Panc1 (cell line): ENCODE results near the gene CA10. TPM values are rescaled to one million over a fixed set of nuclear protein-coding genes. Genes with fewer than 3 reads are reported as not detected.

Experiments used
- ATAC-seq: fragments of 200-7000 bp; cut with Tn5 transposase; 2 replicates; pipeline ENCODE4 v1.9.1; 2020; ENCODE audit warnings: mild to moderate bottlenecking, moderate library complexity
- BruUV-seq: library from RNA; stranded (reverse); fragments of 400-500 nt; replicated peaks from 2 replicates; lab custom pipeline; 2021; lab: Mats Ljungman, UMichigan
- CTCF ChIA-PET: fragments of 300-600 bp; sonication (Branson Sonifier 250); formaldehyde crosslinking; loops from one replicate; lab custom pipeline; 2022; ENCODE audit warnings: antibody characterized with exemption; lab: Charles Lee
- POLR2A ChIA-PET: fragments of 300-600 bp; sonication (Branson Sonifier 250); formaldehyde crosslinking; loops from one replicate; lab custom pipeline; 2022; ENCODE audit warnings: antibody characterized with exemption; lab: Charles Lee
- DNase-seq: peaks from one replicate; pipeline ENCODE4 v3.0.0-alpha.2; 2010; ENCODE audit warnings: low read depth, low spot score
- H3K27ac ChIP-seq: 2 replicates; pipeline ENCODE4 v1.5.1; 2011; ENCODE audit warnings: mild to moderate bottlenecking, low read length, inconsistent platforms
- H3K27me3 ChIP-seq: fragments of 200-500 bp; sonication (Bioruptor generic); 2 replicates; pipeline ENCODE4 v1.6.0; 2014; ENCODE audit warnings: low read length, inconsistent platforms; ENCODE audit not compliant: control insufficient read depth, insufficient read depth
- H3K36me3 ChIP-seq: fragments of 200-500 bp; sonication (Bioruptor generic); 2 replicates; pipeline ENCODE4 v1.5.1; 2014; ENCODE audit warnings: inconsistent platforms, mild to moderate bottlenecking, low read length, moderate library complexity; ENCODE audit not compliant: control insufficient read depth, insufficient read depth
- H3K4me1 ChIP-seq: 2 replicates; pipeline ENCODE4 v1.5.1; 2011; ENCODE audit warnings: inconsistent platforms, mild to moderate bottlenecking, low read length, moderate library complexity; ENCODE audit not compliant: control insufficient read depth, insufficient read depth
- H3K4me3 ChIP-seq, 2 experiments: 2 replicates each; pipeline ENCODE4 v1.5.1; 2011 to 2012; ENCODE audit warnings: low read depth in 2 of 2, low read length in 2 of 2, mild to moderate bottlenecking in 2 of 2, inconsistent platforms in 1 of 2, moderate library complexity in 1 of 2
- H3K9me3 ChIP-seq: fragments of 200-500 bp; sonication (Bioruptor generic); 2 replicates; pipeline ENCODE4 v1.5.1; 2014; ENCODE audit warnings: low read depth, mild to moderate bottlenecking, inconsistent platforms, low read length, moderate library complexity; ENCODE audit not compliant: control insufficient read depth, insufficient read depth
- CTCF ChIP-seq: fragments of 450-650 bp; IDR thresholded peaks from 2 replicates; pipeline ENCODE4 v1.5.1; 2017; ENCODE audit warnings: mild to moderate bottlenecking
- POLR2AphosphoS5 ChIP-seq: IDR thresholded peaks from 2 replicates; pipeline ENCODE4 v1.6.1; 2012; ENCODE audit warnings: mild to moderate bottlenecking, low read depth, low read length, moderate library complexity
- REST ChIP-seq, 2 experiments: IDR thresholded peaks; 2 replicates each; pipeline ENCODE4 v1.6.1; 2011 to 2012; ENCODE audit warnings: low read depth in 2 of 2, control low read depth in 1 of 2, low read length in 1 of 2, mild to moderate bottlenecking in 1 of 2, moderate library complexity in 1 of 2; ENCODE audit not compliant: insufficient read depth in 1 of 2
- SIN3A ChIP-seq: IDR thresholded peaks from 2 replicates; pipeline ENCODE4 v1.6.1; 2012; ENCODE audit warnings: low read depth, mild to moderate bottlenecking, low read length, moderate library complexity, borderline replicate concordance; ENCODE audit not compliant: insufficient read depth
- TCF7L2 ChIP-seq: IDR thresholded peaks from 2 replicates; pipeline ENCODE4 v1.6.1; 2011; ENCODE audit warnings: mild to moderate bottlenecking, low read depth, low read length, inconsistent platforms
- in situ Hi-C: cut with HindIII; loops from 2 replicates; pipeline ENCODE4 v1.10.0; 2016; ENCODE audit warnings: low sequenced_read_pairs, low pct_unique_long_range_greater_than_20kb
- intact Hi-C: fragments of 100-400 bp; cut with micrococcal nuclease; formaldehyde crosslinking; loops from one replicate; pipeline ENCODE4 v1.10.0; 2022; ENCODE audit not compliant: unreplicated experiment
- total RNA-seq: library from RNA; stranded (reverse); gene quantifications from one replicate; pipeline ENCODE4 v1.2.1, GENCODE V29; 2021; ENCODE audit not compliant: unreplicated experiment

Gene CA10
- total RNA-seq, 1 experiment from 2014 or later: not detected

- no peaks in the 10 kb centered on the region for H3K9me3 ChIP-seq
- ChIA-PET CTCF (no interaction called here), POLR2A (no interaction called here)
- no peak overlapping the region for H3K27ac ChIP-seq
- no peak for TF ChIP-seq POLR2AphosphoS5
- H3K4me1 ChIP-seq: no peaks in the 10 kb centered on the region
- no peak overlapping the region for H3K4me3 ChIP-seq
- H3K27me3 ChIP-seq: no peaks in the 10 kb centered on the region
- in situ Hi-C loops (no loop called here), intact Hi-C loops (no loop called here)
- no peaks in the 10 kb centered on the region for H3K36me3 ChIP-seq
- ATAC-seq: no peak
- DNase-seq: no peak
- no TSS peak for BruUV-seq
Observed at GRCh38 chr17:51607512-51607911, 551.0 kb downstream of the CA10 start.

GRCh38 chr17:51604299-51605020 is 554.1 kb downstream of the CA10 start:
- no peaks in the 10 kb centered on the region for H3K36me3 ChIP-seq
- intact Hi-C loops (no loop called here), in situ Hi-C loops (no loop called here)
- ChIA-PET CTCF (no interaction called here), POLR2A (no interaction called here)
- ATAC-seq: no peak
- H3K27me3 ChIP-seq: no peaks in the 10 kb centered on the region
- no TSS peak for BruUV-seq
- H3K4me3 ChIP-seq: no peak overlapping the region
- H3K27ac ChIP-seq: no peak overlapping the region
- no peak for TF ChIP-seq CTCF
- TF ChIP-seq POLR2AphosphoS5: no peak
- no peak for DNase-seq
- no peaks in the 10 kb centered on the region for H3K4me1 ChIP-seq
- H3K9me3 ChIP-seq: no peaks in the 10 kb centered on the region

GRCh38 chr17:51601622-51602261 is 556.8 kb downstream of the CA10 start:
- no peaks in the 10 kb centered on the region for H3K27me3 ChIP-seq
- intact Hi-C loops: no loop called here
- no peak for TF ChIP-seq REST (IDR thresholded peaks at IDR 0.05; ENCODE audit: insufficient read depth in 1 of 2, low read depth in 2 of 2, low read length in 1 of 2)
- TF ChIP-seq CTCF: no peak
- TF ChIP-seq POLR2AphosphoS5: no peak
- TF ChIP-seq TCF7L2: no peak
- no peak for TF ChIP-seq SIN3A
- H3K27ac ChIP-seq: no peak overlapping the region
- ChIA-PET CTCF (no interaction called here), POLR2A (no interaction called here)
- BruUV-seq: no TSS peak
- DNase-seq (no peak), ATAC-seq (no peak)
- no peaks in the 10 kb centered on the region for H3K9me3 ChIP-seq
- no peaks in the 10 kb centered on the region for H3K4me1 ChIP-seq
- H3K4me3 ChIP-seq: no peak overlapping the region
- in situ Hi-C loops: no loop called here
- no peaks in the 10 kb centered on the region for H3K36me3 ChIP-seq
